HG03558 (cell line): ENCODE measurements around the gene RAB4B.
"Not testable (repeated sequence)": the region's sequence is repeated elsewhere in the genome, so short reads cannot be mapped to it uniquely, and the experiment has no call there.

Source experiments
- ATAC-seq: cut with Tn5 transposase; IDR thresholded peaks from one replicate; pipeline ENCODE4 v1.9.1; 2021; ENCODE audit warnings: moderate number of reproducible peaks; ENCODE audit not compliant: unreplicated experiment; ENCODE audit errors: extremely low read depth

RAB4B gene

DNA sequence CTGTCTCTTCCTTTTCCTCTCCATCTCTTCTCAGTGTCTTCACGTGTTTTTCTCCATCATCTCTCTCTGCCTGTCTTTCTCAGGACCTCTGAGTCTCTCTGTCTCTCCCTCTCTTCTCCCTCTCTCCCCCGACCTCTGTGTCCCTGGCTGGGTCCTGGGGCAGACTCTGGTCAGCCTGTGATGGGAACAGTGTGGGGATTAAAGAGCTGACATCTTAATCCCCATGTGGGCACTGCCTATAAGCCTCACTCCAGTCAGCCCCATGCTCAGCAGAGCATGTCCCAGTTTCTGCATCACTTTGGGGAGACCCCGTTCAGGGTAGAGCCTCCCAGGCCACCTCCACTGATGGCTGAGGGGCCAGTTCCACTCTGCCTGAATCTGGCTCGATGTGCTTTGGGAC lies 37.2 kb downstream of the RAB4B start:
- no peak for ATAC-seq

DNA sequence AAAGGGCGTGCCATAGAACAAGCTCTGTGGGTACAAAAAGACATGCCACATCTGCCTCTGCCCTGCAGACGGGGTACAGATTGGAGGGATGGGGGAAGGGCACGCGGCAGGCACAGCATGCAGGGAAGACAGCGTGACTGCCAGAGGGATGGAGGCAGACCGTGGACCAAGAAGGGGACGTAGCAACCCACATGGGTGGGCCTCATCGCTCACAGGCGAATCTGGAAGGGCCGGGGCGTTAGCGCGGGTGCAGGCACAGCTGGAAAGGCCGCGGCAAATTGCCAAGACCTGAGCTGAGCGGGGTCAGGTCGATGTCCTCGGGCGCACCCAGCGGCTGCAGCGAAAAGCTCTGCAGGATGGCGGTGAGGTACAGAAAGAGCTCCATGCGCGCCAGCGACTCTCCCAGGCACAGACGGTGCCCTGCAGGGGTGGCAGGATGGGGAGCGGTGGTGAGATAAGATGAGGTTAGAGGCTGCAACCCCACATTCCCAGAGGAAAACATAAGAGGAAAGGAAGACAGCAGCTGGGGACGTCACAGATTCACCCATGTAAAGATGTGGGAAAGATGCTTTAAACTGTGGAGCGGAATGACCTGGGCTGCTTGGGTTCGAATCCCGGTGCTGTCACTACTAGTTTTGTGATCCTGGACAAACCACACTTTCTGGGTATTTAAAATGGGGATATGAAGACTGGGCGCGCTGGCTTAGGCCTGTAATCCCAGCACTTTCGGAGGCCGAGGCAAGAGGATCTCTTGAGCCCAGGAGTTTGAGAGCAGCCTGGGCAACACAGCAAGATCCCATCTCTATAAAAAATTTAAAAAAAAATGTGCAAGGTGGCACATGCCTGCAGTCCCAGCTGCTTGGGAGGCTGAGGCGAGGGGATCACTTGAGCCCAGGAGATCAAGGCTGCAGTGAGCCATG lies 40.7 kb downstream of the RAB4B start:
- not testable (repeated sequence) for ATAC-seq

DNA sequence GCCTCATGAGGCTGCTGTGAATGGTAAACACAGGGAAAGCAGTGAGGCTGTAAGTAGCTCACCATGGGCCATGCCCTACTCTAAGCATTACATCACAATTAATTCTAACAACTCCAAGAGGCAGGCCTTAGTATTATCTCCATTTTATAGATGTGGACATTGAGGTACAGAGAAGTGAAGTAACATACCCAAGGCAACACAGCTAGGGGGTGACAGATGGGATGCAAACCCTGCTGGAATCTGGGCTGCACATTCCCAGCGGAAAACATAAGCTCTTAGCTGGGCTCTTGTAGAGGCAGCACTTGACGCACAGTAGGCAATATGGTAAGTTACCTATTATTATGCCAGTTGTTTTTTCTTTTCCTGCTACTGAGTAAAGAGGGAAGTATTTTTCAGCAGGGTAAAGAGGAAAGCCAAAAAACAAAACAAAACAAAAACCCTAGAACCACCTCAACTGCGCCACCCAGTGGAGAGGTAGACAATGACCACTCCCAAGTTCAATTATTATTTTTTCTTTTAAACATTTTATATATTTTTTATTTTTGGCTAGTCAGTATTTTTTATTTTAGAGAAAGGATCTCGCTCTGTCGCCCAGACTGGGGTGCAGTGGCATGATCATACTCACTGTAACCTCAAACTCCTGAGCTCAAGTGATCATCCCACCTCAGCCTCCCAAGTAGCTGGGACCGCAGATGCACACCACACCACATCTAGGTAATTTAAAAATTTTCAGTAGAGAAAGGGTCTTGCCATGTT lies 41.6 kb downstream of the RAB4B start:
- not testable (repeated sequence) for ATAC-seq

DNA sequence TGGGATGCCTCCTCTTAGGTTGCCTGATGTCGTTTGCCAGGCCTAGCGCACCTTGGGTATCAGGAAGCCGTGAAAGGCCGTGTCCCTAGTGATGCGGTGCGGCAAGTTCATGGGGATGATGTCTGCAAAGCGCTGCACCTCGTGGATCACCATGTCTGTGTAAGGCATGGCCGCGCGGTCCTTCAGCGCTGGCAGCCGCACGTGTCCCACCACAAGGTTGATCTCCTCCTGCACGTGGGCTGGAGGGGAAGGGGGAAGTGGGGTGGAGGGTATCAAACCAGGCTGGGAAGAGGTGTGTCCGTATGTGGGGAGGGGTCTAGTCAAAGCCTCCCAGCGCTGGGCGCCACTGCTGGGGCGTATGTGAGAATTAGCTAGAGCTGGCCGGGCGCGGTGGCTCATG lies 44.1 kb downstream of the RAB4B start:
- no peak for ATAC-seq

DNA sequence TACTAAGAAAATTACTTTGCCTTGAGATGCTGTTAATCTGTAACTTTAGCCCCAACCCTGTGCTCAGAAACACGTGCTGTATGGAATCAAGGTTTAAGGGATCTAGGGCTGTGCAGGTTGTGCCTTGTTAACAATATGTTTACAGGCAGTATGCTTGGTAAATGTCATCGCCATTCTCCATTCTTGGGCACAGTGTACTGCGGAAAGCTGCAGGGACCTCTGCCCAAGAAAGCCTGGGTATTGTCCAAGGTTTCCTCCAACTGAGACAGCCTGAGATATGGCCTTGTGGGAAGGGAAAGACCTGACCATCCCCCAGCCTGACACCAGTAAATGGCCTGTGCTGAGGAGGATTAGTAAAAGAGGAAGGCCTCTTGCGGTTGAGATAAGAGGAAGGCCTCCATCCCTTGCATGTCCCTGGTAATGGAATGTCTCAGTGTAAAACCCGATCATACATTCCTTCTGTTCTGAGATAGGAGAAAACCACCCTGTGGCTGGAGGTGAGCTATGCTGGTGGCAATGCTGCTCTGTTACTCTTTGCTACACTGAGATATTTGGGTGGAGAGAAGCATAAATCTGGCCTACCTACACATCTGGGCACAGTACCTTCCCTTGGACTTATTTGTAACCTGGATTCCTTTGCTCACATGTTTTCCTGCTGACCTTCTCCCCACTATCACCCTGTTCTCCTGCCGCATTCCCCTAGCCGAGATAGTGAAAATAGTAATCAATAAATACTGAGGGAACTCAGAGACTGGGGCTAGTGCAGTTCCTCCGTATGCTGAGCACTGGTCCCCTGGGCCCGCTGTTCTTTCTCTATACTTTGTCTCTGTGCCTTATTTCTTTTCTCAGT lies 44.9 kb downstream of the RAB4B start:
- ATAC-seq, result not testable (repeated sequence)

DNA sequence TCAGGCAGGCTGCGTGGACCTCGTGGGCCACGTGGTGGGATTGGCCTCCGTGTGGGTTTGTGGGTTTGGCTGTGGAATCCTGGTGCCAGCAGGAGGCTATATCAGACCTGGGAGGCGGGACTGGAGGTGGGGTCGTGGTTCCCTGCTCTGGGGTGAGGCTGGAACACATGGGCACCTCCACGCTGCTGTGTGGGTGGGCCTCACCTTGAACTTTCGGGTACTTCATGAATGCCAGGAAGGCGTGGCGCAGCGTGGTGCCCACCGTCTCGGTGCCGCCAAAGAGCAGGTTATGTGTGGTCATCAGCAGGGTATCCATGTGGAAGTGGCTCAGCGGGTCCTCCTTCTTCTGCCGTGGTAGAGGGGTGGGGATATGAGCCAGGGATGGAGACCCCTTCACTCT lies 46.9 kb downstream of the RAB4B start:
- not testable (repeated sequence) for ATAC-seq

DNA sequence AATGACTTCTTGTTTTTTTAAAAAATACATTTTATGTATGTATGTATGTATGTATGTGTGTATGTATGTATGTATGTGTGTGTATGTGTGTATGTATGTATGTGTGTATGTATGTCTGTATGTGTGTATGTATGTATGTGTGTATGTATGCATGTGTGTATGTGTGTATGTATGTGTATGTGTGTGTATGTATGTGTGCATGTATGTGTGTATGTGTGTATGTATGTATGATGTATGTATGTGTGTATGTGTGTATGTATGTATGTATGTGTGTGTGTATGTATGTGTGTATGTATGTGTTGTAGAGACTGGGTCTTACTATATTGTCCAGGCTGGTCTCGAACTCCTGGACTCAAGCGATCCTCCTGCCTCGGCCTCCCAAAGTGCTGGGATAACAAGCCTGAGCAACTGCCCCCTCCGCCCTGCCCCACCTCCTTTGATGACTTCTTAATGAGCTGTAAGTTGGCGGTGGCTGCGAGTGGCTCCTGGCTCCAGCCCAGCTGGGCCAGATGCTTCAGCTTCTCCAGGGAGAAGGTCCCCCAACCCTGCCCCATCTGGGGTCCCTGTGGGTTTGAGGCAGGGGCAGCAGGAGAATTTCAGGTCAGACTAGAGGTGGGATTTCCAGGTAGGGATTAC lies 47.5 kb downstream of the RAB4B start:
- not testable (repeated sequence) for ATAC-seq

DNA sequence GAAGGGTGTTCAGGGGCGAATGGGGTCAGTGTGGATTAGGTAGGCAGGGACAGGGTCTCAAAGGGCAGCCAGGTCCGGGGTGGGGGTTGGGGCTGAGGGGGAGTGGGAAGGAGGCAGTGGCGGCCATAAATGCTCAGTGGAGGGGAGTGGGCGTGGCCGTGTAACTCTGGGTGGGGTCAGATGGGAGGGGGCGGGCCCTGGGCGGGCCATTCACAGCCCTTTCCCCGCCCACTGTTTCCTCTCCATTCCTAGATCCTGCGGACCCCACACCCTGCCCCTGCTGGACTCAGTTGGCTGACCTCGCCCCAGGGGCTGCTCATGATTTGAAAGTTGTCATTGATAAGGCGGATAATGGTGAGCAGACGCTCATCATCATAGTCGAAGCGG lies 48.3 kb downstream of the RAB4B start:
- ATAC-seq, result not testable (repeated sequence)

DNA sequence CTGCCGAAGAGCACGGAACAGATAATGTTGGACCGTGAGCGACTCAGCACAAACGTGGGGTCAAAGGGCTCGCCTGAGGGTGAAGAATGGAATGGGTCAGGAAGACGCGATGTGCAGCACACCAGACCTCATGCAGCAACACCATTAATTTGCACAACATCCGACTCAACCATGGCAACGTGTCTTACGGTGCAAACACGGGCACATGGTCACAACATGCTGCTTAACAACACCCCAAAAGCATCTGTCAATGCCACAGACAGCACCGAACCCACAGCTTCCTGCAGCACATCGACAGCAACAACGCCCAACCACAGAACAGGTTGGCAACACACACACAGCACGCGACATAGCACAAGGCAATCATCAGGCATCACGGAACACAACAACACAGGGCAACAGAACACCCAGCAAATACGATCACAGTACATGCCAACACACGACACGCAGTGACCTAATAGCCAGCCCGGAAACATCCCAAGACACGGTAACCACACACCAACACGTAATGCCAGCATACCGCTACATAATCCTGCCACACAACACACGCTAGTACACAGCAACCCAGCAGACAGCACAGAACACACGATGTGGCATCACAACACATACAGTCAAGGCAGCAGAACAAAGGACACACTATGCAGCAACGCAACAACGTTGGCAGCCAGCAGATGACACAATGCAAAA lies 48.8 kb downstream of the RAB4B start:
- not testable (repeated sequence) for ATAC-seq

DNA sequence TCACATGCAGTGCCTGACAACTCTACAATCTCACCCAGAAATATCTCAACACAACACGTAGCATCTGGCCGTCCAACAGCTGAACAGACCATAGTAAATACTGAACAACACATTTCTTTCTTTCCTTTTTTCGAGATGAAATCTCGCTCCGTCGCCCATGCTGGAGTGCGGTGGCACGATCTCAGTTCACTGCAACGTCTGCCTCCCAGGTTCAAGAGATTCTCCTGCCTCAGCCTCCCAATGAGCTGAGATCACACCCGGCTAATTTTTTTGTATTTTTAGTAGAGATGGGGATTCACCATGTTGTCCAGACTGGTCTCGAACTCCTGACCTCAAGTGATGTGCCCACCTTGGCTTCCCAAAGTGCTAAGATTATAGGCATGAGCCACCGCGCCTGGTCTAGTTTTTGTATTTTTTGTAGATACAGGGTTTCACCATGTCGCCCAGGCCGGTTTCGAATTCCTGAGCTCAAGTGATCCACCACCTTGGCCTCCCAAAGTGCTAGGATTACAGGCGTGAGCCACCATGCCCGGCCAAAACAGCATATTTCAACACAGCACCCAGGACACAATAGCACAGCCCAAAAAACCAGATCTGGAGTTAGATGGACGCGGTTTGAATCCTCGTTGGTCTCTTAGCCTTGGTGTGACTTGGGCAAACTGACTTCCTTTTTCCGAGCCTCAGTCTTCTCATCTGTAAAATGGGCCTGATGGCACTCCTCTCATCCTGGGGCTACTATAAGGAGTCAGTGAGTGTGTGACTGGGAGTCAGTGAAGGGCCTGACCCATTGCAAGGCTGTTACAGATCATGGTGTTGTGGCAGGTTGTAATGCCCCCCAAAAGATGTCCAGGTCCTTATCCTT lies 49.6 kb downstream of the RAB4B start:
- no peak for ATAC-seq

DNA sequence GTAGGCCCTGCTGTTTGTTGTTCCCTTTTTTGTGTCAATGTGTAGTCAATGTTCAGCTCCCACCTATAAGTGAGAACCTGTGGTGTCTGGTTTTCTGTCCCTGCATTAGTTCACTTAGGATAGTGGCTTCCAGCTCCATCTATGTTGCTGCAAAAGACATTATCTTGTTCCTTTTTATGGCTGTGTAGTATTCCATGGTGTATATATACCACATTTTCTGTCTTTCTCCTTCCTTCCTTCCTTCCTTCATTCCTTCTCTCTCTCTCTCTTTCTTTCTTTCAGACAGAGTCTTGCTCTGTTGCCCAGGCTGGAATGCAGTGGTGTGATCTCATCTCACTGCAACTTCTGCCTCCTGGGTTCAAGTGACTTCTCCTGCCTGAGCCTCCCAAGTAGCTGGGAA lies 51.2 kb downstream of the RAB4B start:
- no peak for ATAC-seq

DNA sequence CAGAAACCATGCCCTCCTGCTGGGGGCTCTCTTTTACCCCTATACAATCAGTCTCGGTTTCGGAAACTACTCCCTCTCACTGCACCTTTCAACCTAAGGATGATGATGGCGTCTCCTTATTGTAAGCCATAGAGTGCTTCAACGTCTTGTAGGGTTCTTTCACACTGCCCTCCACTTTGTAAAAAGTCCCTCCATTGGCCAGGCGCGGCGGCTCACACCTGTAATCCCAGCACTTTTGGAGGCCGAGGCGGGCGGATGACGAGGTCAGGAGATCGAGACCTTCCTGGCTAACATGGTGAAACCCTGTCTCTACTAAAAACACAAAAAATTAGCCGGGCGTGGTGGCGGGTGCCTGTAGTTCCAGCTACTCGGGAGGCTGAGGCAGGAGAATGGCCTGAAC lies 52.7 kb downstream of the RAB4B start:
- ATAC-seq, result not testable (repeated sequence)

DNA sequence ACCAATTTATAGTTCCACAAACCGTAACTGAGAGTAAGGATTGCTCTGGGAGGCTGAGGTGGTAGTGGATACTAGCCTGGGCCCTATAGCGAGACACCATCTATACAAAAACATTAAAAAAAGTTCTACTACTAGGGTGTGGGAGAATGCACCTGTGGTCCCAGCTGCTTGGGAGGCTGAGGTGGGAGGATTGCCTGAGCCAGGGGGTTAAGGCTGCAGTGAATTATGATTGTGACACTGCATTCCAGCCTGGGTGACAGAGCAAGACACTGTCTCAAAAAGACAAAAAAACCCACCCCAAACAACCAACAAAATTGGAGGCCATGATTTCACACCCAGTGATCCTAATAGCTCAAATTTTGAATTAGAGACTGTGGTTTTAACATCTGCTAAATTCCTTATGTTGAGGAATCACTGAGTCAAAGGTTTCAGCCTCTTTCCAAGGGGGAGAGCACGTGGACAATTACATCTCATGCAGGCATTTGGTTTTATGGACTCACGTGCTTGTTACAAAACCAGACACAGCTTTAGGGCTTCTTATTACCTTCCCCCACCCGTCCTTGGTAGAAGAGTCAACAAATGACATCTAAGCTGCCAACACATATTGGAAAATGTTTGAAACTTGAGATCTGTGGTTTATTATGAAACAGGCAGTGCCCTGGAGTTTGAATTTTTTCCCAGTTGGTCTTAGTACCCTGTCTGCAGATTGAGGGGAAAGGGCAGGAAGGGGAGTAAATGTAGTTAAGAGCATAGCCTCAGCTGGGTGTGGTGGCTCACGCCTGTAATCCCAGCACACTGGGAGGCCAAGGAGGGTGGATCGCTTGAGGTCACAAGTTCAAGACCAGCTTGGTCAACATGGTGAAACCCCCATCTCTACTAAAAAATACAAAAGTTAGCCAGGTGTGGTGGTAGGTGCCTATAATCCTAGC lies 53.7 kb downstream of the RAB4B start:
- ATAC-seq, result no peak

DNA sequence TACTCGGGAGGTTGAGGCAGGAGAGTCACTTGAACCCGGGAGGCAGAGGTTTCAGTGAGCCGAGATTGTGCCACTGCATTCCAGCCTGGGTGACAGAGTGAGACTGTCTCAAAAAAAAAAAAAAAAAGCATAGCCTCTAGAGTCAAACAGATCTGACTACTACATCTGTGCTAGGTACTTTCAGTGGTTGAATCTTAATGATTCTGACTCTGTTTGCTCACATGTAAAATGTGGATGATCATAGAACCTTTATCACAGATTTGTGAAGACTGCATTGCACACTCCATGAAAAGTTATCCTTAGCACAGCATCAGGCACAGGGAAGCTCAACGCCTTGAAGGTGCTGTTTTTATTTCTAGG lies 54.4 kb downstream of the RAB4B start:
- ATAC-seq, result not testable (repeated sequence)

DNA sequence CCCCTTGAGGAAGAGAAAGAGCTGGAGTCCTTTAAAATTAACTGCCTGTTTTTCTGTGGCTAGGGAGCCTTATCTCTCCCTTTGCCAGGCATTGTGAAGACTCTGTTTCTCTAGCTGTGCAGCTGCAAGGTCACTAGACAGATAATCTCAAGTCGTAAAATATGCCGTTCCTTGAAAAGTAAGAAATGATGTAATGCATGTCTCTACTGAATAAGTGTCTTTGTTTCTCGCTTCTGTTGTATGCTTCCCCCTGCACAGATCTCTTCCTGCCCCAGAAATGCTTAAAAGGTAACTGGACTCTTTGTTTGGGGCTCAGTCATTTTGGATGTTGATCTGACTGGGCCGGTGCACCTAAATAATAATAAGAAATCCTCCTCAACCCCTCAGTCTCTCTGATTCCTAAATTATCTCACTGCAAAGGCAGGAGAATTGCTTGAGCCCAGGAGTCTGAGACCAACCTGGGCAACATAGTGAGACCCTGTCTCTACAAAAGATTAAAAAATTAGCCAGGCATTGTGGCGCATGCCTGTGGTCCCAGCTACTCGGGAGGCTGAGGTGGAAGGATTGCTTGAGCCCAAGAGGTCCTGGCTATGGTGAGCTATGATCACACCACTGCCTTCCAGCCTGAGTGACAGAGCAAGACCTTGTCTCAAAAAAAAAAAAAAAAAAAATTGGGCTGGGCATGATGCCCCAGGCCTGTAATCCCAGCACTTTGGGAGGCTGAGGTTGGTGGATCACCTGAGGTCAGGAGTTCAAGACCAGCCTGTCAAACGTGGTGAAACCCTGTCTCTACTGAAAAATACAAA lies 55.9 kb downstream of the RAB4B start:
- ATAC-seq, result not testable (repeated sequence)

DNA sequence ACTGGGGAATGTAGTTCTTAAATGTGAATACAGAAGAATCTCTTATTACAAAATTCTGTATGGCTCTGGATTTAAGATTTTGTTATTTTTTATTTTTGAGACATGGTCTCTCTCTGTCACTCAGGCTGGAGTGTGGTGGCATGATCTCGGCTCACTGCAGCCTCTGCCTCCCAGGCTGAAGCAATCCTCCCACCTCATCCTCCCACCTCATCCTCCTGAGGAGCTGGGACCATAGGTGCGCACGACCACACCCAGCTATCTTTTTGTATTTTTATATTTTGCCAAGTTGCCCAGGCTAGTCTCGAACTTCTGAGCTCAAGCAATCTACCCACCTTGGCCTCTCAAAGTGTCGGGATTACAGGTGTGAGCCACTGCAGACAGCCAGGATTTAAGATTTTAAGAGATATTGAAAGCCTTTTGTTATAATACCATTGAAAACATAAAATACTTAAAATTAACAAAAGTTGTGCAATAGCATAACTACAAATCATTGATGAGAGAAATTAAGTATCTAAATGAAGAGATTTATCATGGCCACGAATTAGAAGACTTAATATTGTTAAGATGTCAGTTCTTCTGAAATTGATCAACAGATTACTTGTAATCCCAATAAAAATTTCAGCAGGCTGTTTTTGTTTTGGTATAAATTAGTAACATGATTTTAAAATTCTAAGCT lies 58.8 kb downstream of the RAB4B start:
- ATAC-seq, result no peak
